Fibroblast of mammary gland (primary cell): ENCODE results near the gene CCDC102A.

Experiments used
- DNase-seq: peaks from one replicate; pipeline ENCODE4 v3.0.0-alpha.2; 2010; ENCODE audit warnings: low read depth
- H3K4me3 ChIP-seq: 2 replicates; pipeline ENCODE4 v1.5.1; 2011; ENCODE audit warnings: low read depth, mild to moderate bottlenecking, low read length, moderate library complexity; ENCODE audit not compliant: control insufficient read depth
- CTCF ChIP-seq: conservative IDR thresholded peaks from 2 replicates; pipeline ENCODE4 v1.5.1; 2011; ENCODE audit warnings: low read depth, low read length, inconsistent platforms; ENCODE audit not compliant: control insufficient read depth, insufficient read depth

The CCDC102A gene

GRCh38 chr16:57576429-57576870 is 40.1 kb upstream of the CCDC102A start:
- no peak overlapping the region for H3K4me3 ChIP-seq
- peak; percentile 59 for DNase-seq
- peak; percentile 99 for TF ChIP-seq CTCF

- DNase-seq = no peak
- H3K4me3 ChIP-seq = no peak overlapping the region
- TF ChIP-seq CTCF = no peak
Observed at GRCh38 chr16:57575468-57576277, 39.3 kb upstream of the CCDC102A start.

DNA sequence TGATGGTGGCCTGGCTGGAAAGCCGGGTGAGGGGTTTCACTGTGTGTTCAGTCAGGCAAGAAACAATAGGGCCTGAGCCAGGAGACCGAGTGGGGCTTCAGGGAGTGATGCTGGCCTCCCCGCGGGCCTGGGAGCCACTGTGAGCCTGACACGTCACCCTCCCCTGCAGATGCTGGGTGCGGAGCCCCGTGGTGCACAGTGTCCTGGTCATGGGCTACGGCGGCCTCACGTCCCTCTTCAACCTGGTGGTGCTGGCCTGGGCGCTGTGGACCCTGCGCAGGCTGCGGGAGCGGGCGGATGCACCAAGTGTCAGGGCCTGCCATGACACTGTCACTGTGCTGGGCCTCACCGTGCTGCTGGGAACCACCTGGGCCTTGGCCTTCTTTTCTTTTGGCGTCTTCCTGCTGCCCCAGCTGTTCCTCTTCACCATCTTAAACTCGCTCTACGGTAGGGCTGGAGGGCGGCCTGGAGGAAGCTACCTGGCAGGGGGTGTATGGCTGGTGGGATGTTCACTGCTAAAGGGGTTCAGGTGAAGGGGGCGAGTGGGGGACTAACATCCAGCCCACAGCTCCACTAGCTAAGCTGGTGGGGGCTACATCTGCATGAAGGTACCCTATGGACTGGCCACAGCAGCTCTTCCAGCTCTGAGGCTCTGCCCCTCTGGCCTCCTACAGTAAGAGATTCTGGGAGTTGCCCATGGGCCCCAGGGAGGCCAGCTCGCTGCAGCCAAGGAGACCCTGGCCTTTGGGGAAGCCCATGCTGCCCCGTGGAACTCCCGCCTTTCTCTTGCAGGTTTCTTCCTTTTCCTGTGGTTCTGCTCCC is 38.5 kb upstream of the CCDC102A start:
- no peak overlapping the region for H3K4me3 ChIP-seq
- no peak for DNase-seq
- no peak for TF ChIP-seq CTCF

DNA sequence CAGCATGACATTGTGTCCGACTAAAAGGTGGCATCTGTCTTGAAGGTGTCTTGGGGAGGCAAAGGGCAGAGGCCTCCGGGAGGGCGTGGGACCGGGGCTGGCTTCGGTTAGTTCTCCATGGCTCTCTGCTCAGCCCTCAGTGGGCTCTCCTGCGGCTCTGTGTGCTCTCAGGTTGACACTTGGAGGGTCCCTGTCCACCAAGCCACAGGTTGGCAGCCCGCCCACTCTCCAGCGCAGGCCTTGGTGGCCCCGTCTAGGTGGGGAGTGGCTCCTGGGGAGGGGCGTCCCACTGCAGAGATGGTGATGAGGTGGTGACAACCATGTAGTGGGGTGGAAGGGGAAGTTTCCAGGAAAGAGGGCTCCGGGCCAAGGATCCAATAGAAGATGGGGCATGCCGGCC is 37.7 kb upstream of the CCDC102A start:
- no peak for TF ChIP-seq CTCF
- no peak overlapping the region for H3K4me3 ChIP-seq
- DNase-seq = no peak

- DNase-seq = no peak
- no peak overlapping the region for H3K4me3 ChIP-seq
- TF ChIP-seq CTCF = no peak
Observed at GRCh38 chr16:57572978-57573728, 36.8 kb upstream of the CCDC102A start.

DNA sequence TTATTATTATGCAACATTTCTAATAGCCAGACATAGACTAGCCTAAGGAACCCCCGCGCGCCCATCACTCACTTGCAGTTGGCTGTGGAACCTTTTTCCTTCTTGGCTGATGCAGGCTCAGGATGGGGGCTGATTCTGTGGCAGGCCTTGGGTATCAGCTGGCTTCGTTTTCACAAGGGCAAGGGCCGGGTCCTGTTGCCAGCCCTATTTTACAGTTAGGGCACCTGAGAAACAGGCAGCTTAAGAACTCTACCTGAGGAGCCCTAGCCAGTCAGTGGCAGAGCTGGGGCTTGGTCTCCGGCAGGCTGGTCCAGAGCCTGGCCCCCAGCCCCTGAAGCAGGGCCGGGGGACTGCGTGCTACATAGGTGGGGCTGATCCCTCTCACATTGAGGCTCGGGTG is 34.7 kb upstream of the CCDC102A start:
- no peak overlapping the region for H3K4me3 ChIP-seq
- DNase-seq = no peak
- no peak for TF ChIP-seq CTCF
